Endothelial cell of umbilical vein (primary cell): ENCODE data around the gene C20orf144. TPM values are rescaled to one million over a fixed set of nuclear protein-coding genes. Genes with fewer than 3 reads are reported as not detected.

ENCODE experiments used
- BruUV-seq: library from RNA; stranded (reverse); fragments of 400-500 nt; replicated peaks from 2 replicates; lab custom pipeline; 2021; lab: Mats Ljungman, UMichigan
- CTCF ChIA-PET: fragments of 300-600, 350-600 bp; sonication (Branson Sonifier 250); formaldehyde crosslinking; loops from one replicate; lab custom pipeline; 2021; ENCODE audit warnings: antibody characterized with exemption, inconsistent platforms; lab: Charles Lee
- POLR2A ChIA-PET: fragments of 300-600, 350-600 bp; sonication (Branson Sonifier 250); formaldehyde crosslinking; loops from one replicate; lab custom pipeline; 2021; ENCODE audit warnings: antibody characterized with exemption, inconsistent platforms; lab: Charles Lee
- DNase-seq: peaks from one replicate; pipeline ENCODE4 v3.0.0-alpha.2; 2011; ENCODE audit warnings: low read depth, low spot score
- FAIRE-seq: peaks from 2 replicates; lab custom pipeline; 2011; peaks lifted over from hg19 to GRCh38; lab: Jason Lieb, UNC
- H2AFZ ChIP-seq: 2 replicates; pipeline ENCODE4 v1.6.0; 2012; ENCODE audit warnings: low read depth, low read length, control low read depth, inconsistent platforms
- H3K27ac ChIP-seq: 2 replicates; pipeline ENCODE4 v1.5.1; 2011; ENCODE audit warnings: low read depth, mild to moderate bottlenecking, control low read depth, low read length, moderate library complexity; ENCODE audit not compliant: insufficient read depth
- H3K27me3 ChIP-seq, 2 experiments: 2 replicates each; pipeline versions ENCODE4 v1.6.0 to v1.6.1; 2011; ENCODE audit warnings: low read length in 2 of 2, mixed read lengths in 1 of 2; ENCODE audit not compliant: control insufficient read depth in 2 of 2, insufficient read depth in 2 of 2
- H3K36me3 ChIP-seq, 2 experiments: 2 replicates in 1 of 2; 3 replicates in 1 of 2; pipeline ENCODE4 v1.5.1; 2011; ENCODE audit warnings: low read length in 2 of 2, mild to moderate bottlenecking in 1 of 2, moderate library complexity in 1 of 2; ENCODE audit not compliant: control insufficient read depth in 2 of 2, insufficient read depth in 2 of 2; ENCODE audit errors: extremely low read depth in 1 of 2
- H3K4me1 ChIP-seq: 3 replicates; pipeline ENCODE4 v1.5.1; 2011; ENCODE audit warnings: mild to moderate bottlenecking, low read length; ENCODE audit not compliant: control insufficient read depth, insufficient read depth; ENCODE audit errors: extremely low read depth
- H3K4me2 ChIP-seq: 2 replicates; pipeline ENCODE4 v1.6.1; 2011; ENCODE audit warnings: low read length, control low read depth, mixed read lengths; ENCODE audit not compliant: insufficient read depth
- H3K4me3 ChIP-seq, 3 experiments: fragments of 200-600 bp in 1 of 3; sonication (generic), shearing (Covaris generic) in 1 of 3; replicated peaks in 1 of 3; 2 replicates each; pipeline ENCODE4 v1.5.1; 2011 to 2016; ENCODE audit warnings: control low read depth in 3 of 3, low read length in 3 of 3, mild to moderate bottlenecking in 2 of 3, inconsistent platforms in 1 of 3, low read depth in 1 of 3, moderate library complexity in 1 of 3; ENCODE audit not compliant: insufficient read depth in 1 of 3
- H3K79me2 ChIP-seq: 2 replicates; pipeline ENCODE4 v1.6.0; 2012; ENCODE audit warnings: low read length, inconsistent platforms; ENCODE audit not compliant: control insufficient read depth, insufficient read depth
- H3K9ac ChIP-seq: replicated peaks from 2 replicates; pipeline ENCODE3; 2011; ENCODE audit warnings: low read length, control low read depth; ENCODE audit not compliant: insufficient read depth; ENCODE audit errors: extremely low read depth
- H3K9me1 ChIP-seq: replicated peaks from 3 replicates; pipeline ENCODE4 v1.6.0; 2011; ENCODE audit warnings: mild to moderate bottlenecking, low read length; ENCODE audit not compliant: control insufficient read depth, insufficient read depth; ENCODE audit errors: extremely low read depth
- H3K9me3 ChIP-seq: replicated peaks from 2 replicates; pipeline ENCODE4 v1.5.1; 2012; ENCODE audit warnings: low read length, inconsistent platforms; ENCODE audit not compliant: control insufficient read depth, insufficient read depth
- H4K20me1 ChIP-seq: replicated peaks from 2 replicates; pipeline ENCODE3; 2011; ENCODE audit warnings: mild to moderate bottlenecking, low read length; ENCODE audit not compliant: control insufficient read depth, insufficient read depth; ENCODE audit errors: extremely low read depth
- EZH2 ChIP-seq: IDR thresholded peaks from 2 replicates; pipeline ENCODE4 v1.6.1; 2012; ENCODE audit warnings: borderline replicate concordance, low read depth, mild to moderate bottlenecking, moderate library complexity, low read length, inconsistent platforms; ENCODE audit not compliant: severe bottlenecking
- FOS ChIP-seq: IDR thresholded peaks from 2 replicates; pipeline ENCODE4 v1.6.1; 2011; ENCODE audit warnings: mild to moderate bottlenecking, low read length, moderate library complexity, borderline replicate concordance; ENCODE audit not compliant: insufficient read depth
- GATA2 ChIP-seq: IDR thresholded peaks from 2 replicates; pipeline ENCODE4 v1.7.0; 2011; ENCODE audit warnings: low read depth, mild to moderate bottlenecking, moderate library complexity, mixed read lengths, low read length; ENCODE audit not compliant: insufficient read length, insufficient read depth
- JUN ChIP-seq: IDR thresholded peaks from 2 replicates; pipeline ENCODE4 v1.6.1; 2011; ENCODE audit warnings: borderline replicate concordance, low read depth; ENCODE audit not compliant: insufficient read length, insufficient read depth
- MAX ChIP-seq: IDR thresholded peaks from 2 replicates; pipeline ENCODE4 v1.6.1; 2011; ENCODE audit not compliant: insufficient read depth, insufficient read length
- MYC ChIP-seq: IDR thresholded peaks from one replicate; pipeline ENCODE4 v1.6.1; 2011; ENCODE audit warnings: mild to moderate bottlenecking, low read depth, low read length
- POLR2A ChIP-seq: IDR thresholded peaks from 2 replicates; pipeline ENCODE4 v1.6.1; 2012; ENCODE audit warnings: low read depth, mild to moderate bottlenecking, control low read depth, low read length
- POLR2AphosphoS5 ChIP-seq: IDR thresholded peaks from 2 replicates; pipeline ENCODE4 v1.6.1; 2012; ENCODE audit warnings: low read depth, mild to moderate bottlenecking, control low read depth, low read length, moderate library complexity; ENCODE audit not compliant: insufficient read depth
- dilution Hi-C: fragments of 300-500 bp; cut with MboI; formaldehyde crosslinking; loops from one replicate; pipeline ENCODE4 v1.15.0; 2019; ENCODE audit warnings: low sequenced_read_pairs; ENCODE audit not compliant: extremely low pct_ligation_motif_present
- intact Hi-C: fragments of 100-400 bp; cut with micrococcal nuclease; formaldehyde crosslinking; loops from one replicate; pipeline ENCODE4 v1.10.0; 2022
- polyA plus RNA-seq, 4 experiments: library from polyadenylated mRNA; depleted of rRNA in 3 of 4; stranded (reverse) in 3 of 4; unstranded in 1 of 4; fragments of >200 nt; gene quantifications; 2 replicates each; pipeline versions ENCODE4 v1.2.1 to v1.2.3, GENCODE V29; 2011 to 2012; ENCODE audit warnings: missing spikeins in 1 of 4
- total RNA-seq: library from RNA; stranded (reverse); gene quantifications from 2 replicates; pipeline ENCODE4 v1.2.3, GENCODE V29; 2021
- TF ChIP-seq, protein P1 (sequence below), 2 donors: IDR thresholded peaks; 1 replicate in 1 of 2; 2 replicates in 1 of 2; pipeline ENCODE4 v1.5.1; 2011; ENCODE audit warnings: low read length in 2 of 2, mild to moderate bottlenecking in 2 of 2, moderate library complexity in 2 of 2, control low read depth in 1 of 2, inconsistent platforms in 1 of 2, low read depth in 1 of 2; ENCODE audit not compliant: insufficient read depth in 1 of 2; ENCODE audit errors: extremely low read depth in 1 of 2

C20orf144 gene
- total and polyA plus RNA-seq, 2 donors (not counting 3 experiments of a cell fraction or from before 2014, with no cell fraction given): not detected

- no peak overlapping the region for H3K27ac ChIP-seq
- H3K27me3 ChIP-seq: no peaks in the 10 kb centered on the region
- H3K79me2 ChIP-seq: no peaks in the 10 kb centered on the region
- ChIA-PET CTCF (no interaction called here), POLR2A (no interaction called here)
- dilution Hi-C loops: no loop called here
- no peaks in the 10 kb centered on the region for H4K20me1 ChIP-seq
- no peak for DNase-seq
- intact Hi-C loops: no loop called here
- H3K36me3 ChIP-seq: no peaks in the 10 kb centered on the region
- BruUV-seq: no TSS peak
- no peak overlapping the region for H3K4me2 ChIP-seq
- no peak for TF ChIP-seq POLR2A
- TF ChIP-seq MAX: no peak
- TF ChIP-seq POLR2AphosphoS5: no peak
- no peak for TF ChIP-seq FOS
- no peak for TF ChIP-seq MYC
- TF ChIP-seq, protein P1, sequence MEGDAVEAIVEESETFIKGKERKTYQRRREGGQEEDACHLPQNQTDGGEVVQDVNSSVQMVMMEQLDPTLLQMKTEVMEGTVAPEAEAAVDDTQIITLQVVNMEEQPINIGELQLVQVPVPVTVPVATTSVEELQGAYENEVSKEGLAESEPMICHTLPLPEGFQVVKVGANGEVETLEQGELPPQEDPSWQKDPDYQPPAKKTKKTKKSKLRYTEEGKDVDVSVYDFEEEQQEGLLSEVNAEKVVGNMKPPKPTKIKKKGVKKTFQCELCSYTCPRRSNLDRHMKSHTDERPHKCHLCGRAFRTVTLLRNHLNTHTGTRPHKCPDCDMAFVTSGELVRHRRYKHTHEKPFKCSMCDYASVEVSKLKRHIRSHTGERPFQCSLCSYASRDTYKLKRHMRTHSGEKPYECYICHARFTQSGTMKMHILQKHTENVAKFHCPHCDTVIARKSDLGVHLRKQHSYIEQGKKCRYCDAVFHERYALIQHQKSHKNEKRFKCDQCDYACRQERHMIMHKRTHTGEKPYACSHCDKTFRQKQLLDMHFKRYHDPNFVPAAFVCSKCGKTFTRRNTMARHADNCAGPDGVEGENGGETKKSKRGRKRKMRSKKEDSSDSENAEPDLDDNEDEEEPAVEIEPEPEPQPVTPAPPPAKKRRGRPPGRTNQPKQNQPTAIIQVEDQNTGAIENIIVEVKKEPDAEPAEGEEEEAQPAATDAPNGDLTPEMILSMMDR (IDR thresholded peaks at IDR 0.05; ENCODE audit: extremely low read depth in 1 of 2, insufficient read depth in 1 of 2, low read depth in 1 of 2, low read length in 2 of 2): no peak
- TF ChIP-seq EZH2: no peak
- TF ChIP-seq GATA2: no peak
- no peak for TF ChIP-seq JUN
- no peaks in the 10 kb centered on the region for H3K9me3 ChIP-seq
- H3K4me1 ChIP-seq: no peaks in the 10 kb centered on the region
- FAIRE-seq: no peak
- no peaks in the 10 kb centered on the region for H3K9me1 ChIP-seq
- no peak overlapping the region for H3K9ac ChIP-seq
- no peak overlapping the region for H2AFZ ChIP-seq
- no peak overlapping the region for H3K4me3 ChIP-seq
Observed at GRCh38 chr20:33696448-33696847, 34.3 kb downstream of the C20orf144 start.
